ENCODE results near the gene PTPRT. TPM values are rescaled to one million over a fixed set of nuclear protein-coding genes. Genes with fewer than 3 reads are reported as not detected.

The PTPRT gene
- total RNA-seq, 1 donor: not detected

GRCh38 chr20:43096126-43096930 lies 93.4 kb downstream of the PTPRT start:
- no peak for TF ChIP-seq CTCF (IDR thresholded peaks at IDR 0.05; ENCODE audit: insufficient read depth, low read depth, low read length)
- no peak for DNase-seq (ENCODE audit: low read depth)
- no peak overlapping the region for H3K4me3 ChIP-seq (ENCODE audit: low read depth, low read length)

GRCh38 chr20:43095034-43095433 lies 94.7 kb downstream of the PTPRT start:
- no peak overlapping the region for H3K4me3 ChIP-seq (ENCODE audit: low read depth, low read length)
- TF ChIP-seq CTCF (IDR thresholded peaks at IDR 0.05; ENCODE audit: insufficient read depth, low read depth, low read length): no peak
- no peak for DNase-seq (ENCODE audit: low read depth)

GRCh38 chr20:43092386-43093088 lies 97.2 kb downstream of the PTPRT start:
- H3K4me3 ChIP-seq (ENCODE audit: low read depth, low read length): no peak overlapping the region
- TF ChIP-seq CTCF (IDR thresholded peaks at IDR 0.05; ENCODE audit: insufficient read depth, low read depth, low read length): no peak
- no peak for DNase-seq (ENCODE audit: low read depth)

GRCh38 chr20:43068482-43068881 lies 121.2 kb downstream of the PTPRT start:
- H3K4me3 ChIP-seq (ENCODE audit: low read depth, low read length): no peak overlapping the region
- no peak for TF ChIP-seq CTCF (IDR thresholded peaks at IDR 0.05; ENCODE audit: insufficient read depth, low read depth, low read length)
- no peak for DNase-seq (ENCODE audit: low read depth)

GRCh38 chr20:43066125-43066524 lies 123.6 kb downstream of the PTPRT start:
- no peak for TF ChIP-seq CTCF (IDR thresholded peaks at IDR 0.05; ENCODE audit: insufficient read depth, low read depth, low read length)
- H3K4me3 ChIP-seq (ENCODE audit: low read depth, low read length): no peak overlapping the region
- DNase-seq (ENCODE audit: low read depth): no peak

GRCh38 chr20:43065299-43065698 lies 124.4 kb downstream of the PTPRT start:
- no peak for TF ChIP-seq CTCF (IDR thresholded peaks at IDR 0.05; ENCODE audit: insufficient read depth, low read depth, low read length)
- DNase-seq (ENCODE audit: low read depth): no peak

More at GRCh38 chr20:43065299-43065698, 124.4 kb downstream of the PTPRT start:
- H3K4me3 ChIP-seq (ENCODE audit: low read depth, low read length): no peak overlapping the region
